Ishikawa (cell line): ENCODE data around the gene SLC9A4.

ENCODE experiments used
- CEBPB ChIP-seq: IDR thresholded peaks from 2 replicates; pipeline ENCODE4 v1.6.1; 2012
- CREB1 ChIP-seq: IDR thresholded peaks from 2 replicates; pipeline ENCODE4 v1.6.1; 2012; ENCODE audit warnings: low read depth
- EGR1 ChIP-seq: IDR thresholded peaks from 2 replicates; pipeline ENCODE4 v1.6.1; 2012
- EP300 ChIP-seq: IDR thresholded peaks from 2 replicates; pipeline ENCODE4 v1.6.1; 2012; ENCODE audit warnings: borderline replicate concordance
- FOXM1 ChIP-seq: IDR thresholded peaks from 2 replicates; pipeline ENCODE4 v1.6.1; 2012; ENCODE audit warnings: low read depth, borderline replicate concordance
- NFIC ChIP-seq: IDR thresholded peaks from 2 replicates; pipeline ENCODE4 v1.6.1; 2012
- RAD21 ChIP-seq: IDR thresholded peaks from 2 replicates; pipeline ENCODE4 v1.6.1; 2012; ENCODE audit warnings: low read depth
- TAF1 ChIP-seq: IDR thresholded peaks from 2 replicates; pipeline ENCODE4 v1.6.1; 2012; ENCODE audit warnings: low read depth, mild to moderate bottlenecking
- TCF12 ChIP-seq: IDR thresholded peaks from 2 replicates; pipeline ENCODE4 v1.6.1; 2012; ENCODE audit warnings: low read depth
- TEAD4 ChIP-seq: IDR thresholded peaks from 2 replicates; pipeline ENCODE4 v1.6.1; 2012
- YY1 ChIP-seq: IDR thresholded peaks from 2 replicates; pipeline ENCODE4 v1.6.1; 2012; ENCODE audit warnings: low read depth
- ZBTB7A ChIP-seq: IDR thresholded peaks from 2 replicates; pipeline ENCODE4 v1.6.1; 2012; ENCODE audit warnings: low read depth
- TF ChIP-seq, protein P1 (sequence below): IDR thresholded peaks from 2 replicates; pipeline ENCODE4 v1.6.1; 2012; ENCODE audit warnings: low read depth, mild to moderate bottlenecking
- TF ChIP-seq, protein P2 (sequence below): IDR thresholded peaks from 2 replicates; pipeline ENCODE4 v1.6.1; 2012
- TF ChIP-seq, protein P3 (sequence below): IDR thresholded peaks from 2 replicates; pipeline ENCODE4 v1.6.1; 2012

The SLC9A4 gene

DNA sequence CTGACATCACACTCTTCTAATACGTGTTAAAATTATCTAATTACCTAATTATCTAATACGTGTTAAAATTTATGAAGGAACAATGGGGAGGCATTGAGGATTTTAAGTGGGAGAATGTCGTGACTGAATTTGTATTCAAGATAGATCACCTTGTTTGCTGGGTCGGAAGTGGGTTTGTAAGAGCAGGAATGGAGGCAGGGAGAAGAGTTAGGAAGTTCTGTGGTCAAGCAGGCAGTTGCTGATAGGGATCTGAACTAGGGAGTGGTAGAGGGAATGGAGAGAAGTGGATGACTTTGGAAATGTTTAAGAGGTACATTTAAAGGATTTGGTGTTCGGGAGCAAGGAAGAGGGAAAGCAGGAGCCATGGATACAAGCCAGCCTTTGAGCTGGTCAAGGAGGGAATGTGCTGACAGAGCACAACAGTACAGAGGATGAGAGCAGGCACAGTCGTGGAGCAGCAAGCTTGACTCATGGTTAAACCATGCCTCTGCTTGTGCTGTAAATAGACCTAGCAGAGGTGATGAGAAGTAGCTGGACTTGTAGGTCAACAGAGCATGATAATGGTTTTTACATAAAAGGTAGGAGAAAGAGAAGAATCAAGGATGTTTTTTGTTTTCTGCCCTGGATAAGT is 33.8 kb upstream of the SLC9A4 start:
- TF ChIP-seq NFIC (no peak), CREB1 (no peak), RAD21 (no peak), EGR1 (no peak), TEAD4 (no peak), EP300 (no peak), YY1 (no peak), TCF12 (no peak), FOXM1 (no peak)
- TF ChIP-seq, protein P1, sequence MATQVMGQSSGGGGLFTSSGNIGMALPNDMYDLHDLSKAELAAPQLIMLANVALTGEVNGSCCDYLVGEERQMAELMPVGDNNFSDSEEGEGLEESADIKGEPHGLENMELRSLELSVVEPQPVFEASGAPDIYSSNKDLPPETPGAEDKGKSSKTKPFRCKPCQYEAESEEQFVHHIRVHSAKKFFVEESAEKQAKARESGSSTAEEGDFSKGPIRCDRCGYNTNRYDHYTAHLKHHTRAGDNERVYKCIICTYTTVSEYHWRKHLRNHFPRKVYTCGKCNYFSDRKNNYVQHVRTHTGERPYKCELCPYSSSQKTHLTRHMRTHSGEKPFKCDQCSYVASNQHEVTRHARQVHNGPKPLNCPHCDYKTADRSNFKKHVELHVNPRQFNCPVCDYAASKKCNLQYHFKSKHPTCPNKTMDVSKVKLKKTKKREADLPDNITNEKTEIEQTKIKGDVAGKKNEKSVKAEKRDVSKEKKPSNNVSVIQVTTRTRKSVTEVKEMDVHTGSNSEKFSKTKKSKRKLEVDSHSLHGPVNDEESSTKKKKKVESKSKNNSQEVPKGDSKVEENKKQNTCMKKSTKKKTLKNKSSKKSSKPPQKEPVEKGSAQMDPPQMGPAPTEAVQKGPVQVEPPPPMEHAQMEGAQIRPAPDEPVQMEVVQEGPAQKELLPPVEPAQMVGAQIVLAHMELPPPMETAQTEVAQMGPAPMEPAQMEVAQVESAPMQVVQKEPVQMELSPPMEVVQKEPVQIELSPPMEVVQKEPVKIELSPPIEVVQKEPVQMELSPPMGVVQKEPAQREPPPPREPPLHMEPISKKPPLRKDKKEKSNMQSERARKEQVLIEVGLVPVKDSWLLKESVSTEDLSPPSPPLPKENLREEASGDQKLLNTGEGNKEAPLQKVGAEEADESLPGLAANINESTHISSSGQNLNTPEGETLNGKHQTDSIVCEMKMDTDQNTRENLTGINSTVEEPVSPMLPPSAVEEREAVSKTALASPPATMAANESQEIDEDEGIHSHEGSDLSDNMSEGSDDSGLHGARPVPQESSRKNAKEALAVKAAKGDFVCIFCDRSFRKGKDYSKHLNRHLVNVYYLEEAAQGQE = no peak
- TF ChIP-seq, protein P2, sequence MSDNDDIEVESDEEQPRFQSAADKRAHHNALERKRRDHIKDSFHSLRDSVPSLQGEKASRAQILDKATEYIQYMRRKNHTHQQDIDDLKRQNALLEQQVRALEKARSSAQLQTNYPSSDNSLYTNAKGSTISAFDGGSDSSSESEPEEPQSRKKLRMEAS = no peak

DNA sequence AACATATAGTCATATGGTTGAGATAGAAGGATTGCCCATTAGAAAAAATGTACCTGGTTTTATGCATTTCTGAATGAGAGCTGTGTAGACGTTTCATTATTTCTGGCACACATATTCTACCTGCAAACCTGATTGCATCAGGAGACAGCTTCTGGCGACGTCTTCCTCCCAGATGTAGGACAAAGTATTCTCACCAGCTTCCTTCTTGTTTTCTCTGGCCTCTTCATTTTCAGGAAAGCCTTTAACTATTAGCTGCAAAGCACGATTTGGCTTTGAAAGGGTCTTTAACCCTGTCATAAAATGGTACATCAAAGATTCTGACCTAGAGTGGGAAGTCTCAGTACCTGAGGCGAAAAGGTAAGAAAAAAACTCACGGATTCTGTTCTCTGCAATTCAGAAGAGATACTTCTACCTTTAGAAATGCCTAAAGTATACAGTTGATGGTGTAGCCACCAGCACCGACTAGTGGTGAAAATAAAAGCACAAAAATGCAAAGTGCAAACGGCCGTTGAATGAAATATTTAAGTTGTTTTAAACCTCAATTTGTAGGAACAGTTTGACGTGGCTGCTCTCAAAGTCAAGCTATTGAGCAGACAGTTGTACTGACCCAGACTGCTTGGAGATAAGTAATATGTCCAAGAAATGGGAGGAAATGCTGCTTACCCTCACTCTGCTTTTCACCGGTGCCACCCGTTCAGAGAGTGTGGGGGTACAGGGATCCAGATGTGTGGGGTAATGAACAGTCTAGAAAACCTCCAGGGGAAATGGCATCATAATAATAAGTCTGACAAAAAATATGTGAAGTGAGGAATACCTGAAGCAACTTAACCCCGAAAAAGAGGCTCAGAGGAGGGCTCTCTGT is 29.8 kb upstream of the SLC9A4 start:
- TF ChIP-seq EP300 (no peak), RAD21 (peak; percentile 74), CEBPB (no peak), TEAD4 (0 out of 2 replicates have a peak, but pooled peaks have one; percentile 32)
- TF ChIP-seq, protein P3, sequence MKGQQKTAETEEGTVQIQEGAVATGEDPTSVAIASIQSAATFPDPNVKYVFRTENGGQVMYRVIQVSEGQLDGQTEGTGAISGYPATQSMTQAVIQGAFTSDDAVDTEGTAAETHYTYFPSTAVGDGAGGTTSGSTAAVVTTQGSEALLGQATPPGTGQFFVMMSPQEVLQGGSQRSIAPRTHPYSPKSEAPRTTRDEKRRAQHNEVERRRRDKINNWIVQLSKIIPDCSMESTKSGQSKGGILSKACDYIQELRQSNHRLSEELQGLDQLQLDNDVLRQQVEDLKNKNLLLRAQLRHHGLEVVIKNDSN = no peak

DNA sequence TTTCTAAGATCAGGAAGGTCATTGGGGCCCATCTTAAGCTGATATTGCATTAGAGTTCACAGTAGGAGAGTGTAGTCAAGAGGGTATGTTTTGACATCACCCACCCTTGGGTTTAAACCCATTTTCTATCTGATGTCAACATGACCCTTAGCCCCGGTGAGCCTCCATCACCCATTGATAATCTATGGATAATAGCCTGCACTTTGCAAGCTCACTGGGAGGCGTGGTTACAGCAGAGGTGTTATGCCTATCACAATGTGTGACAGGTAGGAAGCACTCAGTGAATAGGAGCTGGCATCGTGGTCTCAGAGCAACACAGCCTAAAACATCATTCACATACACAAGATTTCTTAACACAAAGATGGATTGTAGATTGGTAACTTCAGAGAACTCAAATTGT is 28.8 kb upstream of the SLC9A4 start:
- no peak for TF ChIP-seq EP300
- TF ChIP-seq ZBTB7A = no peak
- TF ChIP-seq RAD21 = no peak
- no peak for TF ChIP-seq YY1
- no peak for TF ChIP-seq FOXM1
- no peak for TF ChIP-seq TCF12
- TF ChIP-seq, protein P2 = no peak
- TF ChIP-seq CEBPB = no peak
- TF ChIP-seq CREB1 = no peak
- no peak for TF ChIP-seq TAF1
- TF ChIP-seq, protein P3 = no peak
- TF ChIP-seq EGR1 = no peak
- no peak for TF ChIP-seq TEAD4
- TF ChIP-seq, protein P1 = no peak
- TF ChIP-seq NFIC = no peak

DNA sequence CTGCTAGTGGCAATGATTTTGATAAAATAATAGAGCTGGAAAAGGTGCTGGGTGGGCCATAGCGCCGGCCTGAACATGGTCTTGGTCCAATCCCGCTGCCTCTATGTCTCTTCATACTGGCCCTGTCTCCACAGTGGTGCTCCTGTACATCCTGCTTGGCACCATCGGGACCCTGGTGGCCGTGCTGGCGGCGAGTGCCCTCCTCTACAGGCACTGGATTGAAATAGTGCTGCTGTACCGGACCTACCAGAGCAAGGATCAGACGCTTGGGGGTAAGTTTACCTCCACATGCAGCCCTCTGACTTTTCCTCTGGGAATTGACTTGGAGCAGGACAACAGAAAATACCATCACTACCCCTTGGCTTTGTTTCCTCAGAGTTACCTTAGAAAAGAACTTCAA is 26.1 kb upstream of the SLC9A4 start:
- TF ChIP-seq, protein P2 = no peak
- TF ChIP-seq TEAD4 (no peak), NFIC (no peak)

DNA sequence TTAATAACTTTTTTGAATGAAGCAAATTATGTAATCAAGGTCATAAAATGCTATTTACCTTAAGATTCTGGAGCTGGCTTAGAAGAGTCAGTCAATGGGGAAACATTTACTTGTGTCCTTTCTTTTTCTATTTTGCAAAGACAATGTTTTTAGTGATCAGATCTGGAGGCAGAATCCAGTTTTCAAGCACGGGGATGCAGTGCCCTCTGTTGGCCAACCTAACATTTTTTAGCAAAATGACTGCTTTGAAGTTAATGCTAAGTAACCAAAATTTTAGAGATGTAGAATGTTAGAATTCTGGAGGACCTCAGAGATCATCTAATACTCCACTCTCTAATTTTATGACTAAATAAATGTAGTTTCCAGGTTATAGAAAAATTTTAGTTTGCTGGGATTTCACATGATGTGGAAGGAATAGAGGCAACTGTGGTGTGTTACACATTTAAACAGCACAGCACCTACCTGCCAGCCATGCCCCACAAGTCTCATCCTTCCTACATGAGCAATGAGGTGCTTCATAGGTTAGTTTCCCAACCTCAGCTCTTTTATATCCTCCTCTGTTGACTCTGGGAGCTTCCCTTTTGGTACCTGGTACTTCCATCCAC is 23.6 kb upstream of the SLC9A4 start:
- TF ChIP-seq RAD21 (peak; percentile 82), TEAD4 (no peak), NFIC (no peak)

DNA sequence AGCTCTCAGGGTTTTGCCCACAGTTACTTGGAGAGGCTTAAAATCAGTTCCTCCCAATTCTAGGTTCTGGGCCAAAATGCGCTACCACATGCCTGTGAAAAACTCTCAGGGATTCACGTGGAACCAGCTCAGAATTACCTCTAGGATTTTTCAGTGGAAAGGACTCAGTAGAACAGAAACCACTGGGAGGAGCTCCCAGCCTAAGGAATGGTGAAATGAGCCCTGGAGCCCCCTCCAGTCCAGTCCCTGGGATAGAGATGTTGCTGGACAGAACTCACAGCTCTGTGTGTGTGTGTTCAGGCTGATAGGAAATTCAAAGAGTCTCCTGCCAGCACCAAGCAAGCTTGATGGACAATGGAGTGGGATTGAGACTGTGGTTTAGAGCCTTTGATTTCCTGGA is 21.1 kb upstream of the SLC9A4 start:
- no peak for TF ChIP-seq TCF12
- no peak for TF ChIP-seq FOXM1
- TF ChIP-seq EP300 = no peak
- TF ChIP-seq CREB1 = no peak
- no peak; the same call in 1 of the 2 replicates for TF ChIP-seq RAD21
- TF ChIP-seq, protein P3 = no peak
- TF ChIP-seq NFIC = no peak
- no peak for TF ChIP-seq YY1
- TF ChIP-seq, protein P2 = no peak
- TF ChIP-seq ZBTB7A = no peak
- TF ChIP-seq TEAD4 = no peak
- TF ChIP-seq EGR1 = no peak
- TF ChIP-seq CEBPB = no peak
- TF ChIP-seq, protein P1 = no peak
- TF ChIP-seq TAF1 = no peak
